ENCODE data around the gene KCNK1.

Gene KCNK1

DNA sequence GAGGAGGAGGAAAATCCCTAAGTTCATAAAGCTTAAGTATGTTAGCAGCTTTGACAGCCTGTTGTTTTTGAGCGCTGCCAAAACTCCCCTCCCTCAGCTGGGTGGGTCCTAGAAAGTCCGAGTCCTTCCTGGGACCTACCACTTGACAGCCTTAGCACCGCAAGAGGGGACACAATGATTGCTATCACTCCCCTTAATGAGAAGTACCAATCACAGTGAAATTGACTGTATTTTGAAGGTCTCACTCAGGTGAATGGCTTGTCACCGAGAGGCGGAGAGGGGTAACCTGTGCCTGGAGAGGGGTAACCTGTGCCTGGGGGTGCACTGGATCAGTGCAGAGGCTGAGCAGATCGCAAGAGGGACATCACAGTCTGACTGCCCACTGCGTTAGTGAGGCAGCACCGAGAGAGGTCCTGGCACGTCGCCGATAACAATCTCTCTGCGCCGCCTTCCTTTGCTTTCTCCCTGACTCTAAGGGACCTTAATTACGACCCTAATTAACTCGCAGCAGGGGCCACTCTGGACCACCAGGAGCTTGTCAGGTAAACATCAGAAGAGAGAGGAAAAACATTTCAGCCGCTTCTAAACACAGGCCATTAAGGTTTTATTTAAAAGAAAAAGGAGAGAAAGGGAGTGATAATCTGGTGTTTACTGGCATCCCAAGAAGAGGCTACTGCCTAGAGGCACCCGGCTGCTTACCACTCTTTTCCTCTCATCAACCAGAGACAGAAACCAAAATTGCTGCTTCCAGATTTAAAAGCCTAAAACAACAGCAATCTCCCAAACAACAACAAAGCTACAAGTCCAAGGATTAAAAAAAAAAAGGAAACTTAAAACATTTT lies 25.7 kb upstream of the KCNK1 start:
- POLR2A ChIA-PET (ENCODE audit: low non-redundant PET): no interaction called here
- TF ChIP-seq, protein P1, sequence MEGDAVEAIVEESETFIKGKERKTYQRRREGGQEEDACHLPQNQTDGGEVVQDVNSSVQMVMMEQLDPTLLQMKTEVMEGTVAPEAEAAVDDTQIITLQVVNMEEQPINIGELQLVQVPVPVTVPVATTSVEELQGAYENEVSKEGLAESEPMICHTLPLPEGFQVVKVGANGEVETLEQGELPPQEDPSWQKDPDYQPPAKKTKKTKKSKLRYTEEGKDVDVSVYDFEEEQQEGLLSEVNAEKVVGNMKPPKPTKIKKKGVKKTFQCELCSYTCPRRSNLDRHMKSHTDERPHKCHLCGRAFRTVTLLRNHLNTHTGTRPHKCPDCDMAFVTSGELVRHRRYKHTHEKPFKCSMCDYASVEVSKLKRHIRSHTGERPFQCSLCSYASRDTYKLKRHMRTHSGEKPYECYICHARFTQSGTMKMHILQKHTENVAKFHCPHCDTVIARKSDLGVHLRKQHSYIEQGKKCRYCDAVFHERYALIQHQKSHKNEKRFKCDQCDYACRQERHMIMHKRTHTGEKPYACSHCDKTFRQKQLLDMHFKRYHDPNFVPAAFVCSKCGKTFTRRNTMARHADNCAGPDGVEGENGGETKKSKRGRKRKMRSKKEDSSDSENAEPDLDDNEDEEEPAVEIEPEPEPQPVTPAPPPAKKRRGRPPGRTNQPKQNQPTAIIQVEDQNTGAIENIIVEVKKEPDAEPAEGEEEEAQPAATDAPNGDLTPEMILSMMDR (conservative IDR thresholded peaks at IDR 0.05; ENCODE audit: low read depth): no peak
- no peak overlapping the region for H3K27ac ChIP-seq
- no peak for DNase-seq (ENCODE audit: low spot score)
- CTCF ChIA-PET: no interaction called here

DNA sequence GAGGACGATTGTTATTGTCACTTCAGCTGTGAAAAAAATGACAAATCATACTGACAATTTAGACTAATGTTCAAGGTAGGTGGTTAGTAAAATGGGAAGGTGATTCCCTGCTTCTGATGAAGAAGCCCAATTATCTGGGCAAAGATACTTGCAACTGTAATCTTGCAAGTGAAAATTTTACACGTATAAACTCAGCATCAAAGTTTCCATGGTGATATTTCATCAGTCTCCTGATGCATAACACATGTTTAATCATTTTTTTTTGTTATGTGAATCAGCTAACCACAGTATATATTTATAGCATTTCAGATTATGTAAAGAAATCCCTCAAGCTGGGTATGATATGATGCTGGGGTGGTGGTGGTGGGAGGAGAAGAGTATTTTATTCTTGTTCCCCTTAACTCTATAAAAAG lies 16.4 kb upstream of the KCNK1 start:
- TF ChIP-seq, protein P1 (conservative IDR thresholded peaks at IDR 0.05; ENCODE audit: low read depth): no peak
- ChIA-PET POLR2A (ENCODE audit: low non-redundant PET) (interaction anchor here (0.6 kb wide), 1 partner anchor 29 kb away, joined by 10 read pairs; no protein-coding TSS in a partner anchor), CTCF (no interaction called here)
- DNase-seq (ENCODE audit: low spot score): no peak
- no peak overlapping the region for H3K27ac ChIP-seq

DNA sequence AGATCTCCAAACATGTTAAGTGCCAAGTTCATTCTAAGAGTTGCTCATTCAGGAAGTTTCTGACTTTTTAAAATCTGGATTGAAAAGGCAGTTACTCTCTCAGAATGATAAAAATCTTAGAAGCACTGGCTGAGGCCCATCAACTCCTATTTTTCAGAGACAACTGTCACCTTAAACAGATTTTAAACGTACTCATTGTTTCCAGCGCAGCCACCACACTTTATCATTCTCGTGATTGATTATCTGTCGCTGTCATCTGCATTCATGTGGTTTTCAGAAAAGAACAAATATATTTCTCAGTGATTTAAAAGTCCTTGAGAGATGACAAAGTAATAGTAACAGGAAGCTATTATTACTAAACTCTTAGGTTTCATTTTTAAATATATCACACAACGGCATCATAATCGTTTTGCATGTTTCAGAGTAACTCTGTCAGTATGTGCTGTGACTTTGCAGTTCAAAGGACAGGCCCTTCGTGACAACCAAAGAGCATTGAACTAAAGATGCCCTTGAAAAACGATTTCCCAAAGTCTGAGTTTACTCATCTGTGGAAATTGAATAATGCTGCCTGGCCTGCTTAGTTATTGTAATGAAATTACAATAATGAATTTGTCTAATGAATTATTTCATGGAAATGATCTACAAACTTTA lies 14.9 kb upstream of the KCNK1 start:
- POLR2A ChIA-PET (ENCODE audit: low non-redundant PET): no interaction called here
- TF ChIP-seq, protein P1 (conservative IDR thresholded peaks at IDR 0.05; ENCODE audit: low read depth): no peak
- CTCF ChIA-PET: interaction anchor here (0.6 kb wide), 2 partner anchors 20 to 49 kb away, joined by 3 read pairs; no protein-coding TSS in a partner anchor
- H3K27ac ChIP-seq: no peak overlapping the region
- no peak for DNase-seq (ENCODE audit: low spot score)

DNA sequence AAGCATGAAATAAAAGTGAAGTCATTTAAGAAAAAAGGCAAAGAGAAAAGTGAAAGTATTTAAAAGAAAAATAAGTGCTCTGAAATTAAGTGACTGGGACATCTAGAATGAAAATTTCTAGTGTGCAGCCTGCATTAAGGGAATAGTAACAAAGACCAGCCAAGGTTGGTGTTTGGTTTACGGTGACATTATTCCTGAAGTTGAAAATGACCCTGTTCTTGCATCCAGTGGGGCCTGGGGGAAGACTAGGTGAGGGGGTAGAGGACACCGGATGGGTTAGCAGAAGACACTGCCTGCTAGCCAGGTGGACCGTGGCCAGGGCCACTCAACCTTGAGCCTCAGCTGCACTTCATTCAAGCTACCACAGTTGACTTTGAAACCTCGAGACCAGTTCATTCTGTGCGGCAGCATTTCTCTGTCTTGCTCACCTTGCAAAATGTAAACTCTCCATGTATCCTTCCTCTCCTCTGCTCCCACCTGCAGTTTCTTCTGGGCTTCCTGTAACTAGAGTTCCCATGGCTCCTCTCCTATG lies 14.3 kb upstream of the KCNK1 start:
- POLR2A ChIA-PET (ENCODE audit: low non-redundant PET): no interaction called here
- TF ChIP-seq, protein P1 (conservative IDR thresholded peaks at IDR 0.05; ENCODE audit: low read depth): no peak
- CTCF ChIA-PET: no interaction called here
- DNase-seq (ENCODE audit: low spot score): no peak
- no peak overlapping the region for H3K27ac ChIP-seq

DNA sequence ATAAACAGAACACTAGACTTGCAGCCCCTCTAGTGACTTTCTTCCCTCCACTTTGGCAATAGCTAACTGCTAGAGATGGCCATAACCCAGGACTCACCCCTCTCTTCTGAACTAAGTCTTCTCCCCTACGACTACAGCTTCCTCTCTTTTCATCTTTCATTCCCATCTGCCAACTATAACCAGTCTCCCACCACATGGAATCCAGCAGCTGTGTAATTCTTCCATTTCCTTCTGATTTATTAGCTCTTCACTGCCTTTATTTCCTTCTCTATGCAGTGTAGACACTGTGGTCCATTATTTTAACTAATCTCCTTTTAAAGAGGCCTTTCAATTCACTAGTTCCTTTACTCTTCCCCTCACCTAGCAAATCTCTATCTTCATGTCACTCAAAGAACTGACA lies 13.4 kb upstream of the KCNK1 start:
- CTCF ChIA-PET: no interaction called here
- TF ChIP-seq, protein P1 (conservative IDR thresholded peaks at IDR 0.05; ENCODE audit: low read depth): no peak
- no peak for DNase-seq (ENCODE audit: low spot score)
- H3K27ac ChIP-seq: no peak overlapping the region
- POLR2A ChIA-PET (ENCODE audit: low non-redundant PET): no interaction called here

DNA sequence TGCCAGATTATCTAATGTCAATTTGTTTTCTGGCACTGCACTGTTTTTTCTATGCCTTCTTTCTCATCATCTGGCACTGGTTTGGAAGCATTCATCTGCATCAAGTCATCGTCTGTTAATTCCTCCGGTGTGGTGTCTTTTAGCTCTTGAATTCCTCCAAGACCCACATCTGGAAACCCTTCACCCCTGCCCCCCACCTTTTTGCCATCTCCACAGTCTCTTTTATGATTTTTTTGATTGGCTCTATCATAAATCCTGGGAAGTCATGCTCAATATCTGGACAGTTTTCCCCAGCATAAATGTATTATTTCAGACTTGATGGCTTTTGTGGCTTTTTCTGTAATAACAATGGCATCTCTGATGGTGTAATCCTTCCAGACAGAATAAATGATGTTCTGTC lies 10.4 kb upstream of the KCNK1 start:
- no peak for DNase-seq (ENCODE audit: low spot score)
- TF ChIP-seq, protein P1 (conservative IDR thresholded peaks at IDR 0.05; ENCODE audit: low read depth): no peak
- POLR2A ChIA-PET (ENCODE audit: low non-redundant PET): no interaction called here
- CTCF ChIA-PET: no interaction called here
- H3K27ac ChIP-seq: no peak overlapping the region
